Activated T-helper 17 cell treated with anti-CD3 and anti-CD28 coated beads, Interleukin-2, amount 50 U/mL, for 72 hours (primary cell): Measurements from ENCODE around the gene REV3L. TPM values are rescaled to one million over a fixed set of nuclear protein-coding genes. Genes with fewer than 3 reads are reported as not detected.
"Not testable (repeated sequence)": the region's sequence is repeated elsewhere in the genome, so short reads cannot be mapped to it uniquely, and the experiment has no call there.

Source experiments
- ATAC-seq: fragments of 150-1000 bp; cut with Tn5 transposase; replicated peaks from 2 replicates; pipeline ENCODE4 v1.10.0; 2021; ENCODE audit warnings: mild to moderate bottlenecking, moderate library complexity
- H3K27ac Mint-ChIP-seq: one replicate; pipeline ENCODE4 v1.8.0; 2022; ENCODE audit warnings: mixed read lengths
- H3K27me3 Mint-ChIP-seq: one replicate; pipeline ENCODE4 v1.8.0; 2022; ENCODE audit warnings: mixed read lengths
- H3K36me3 Mint-ChIP-seq: one replicate; pipeline ENCODE4 v1.8.0; 2022; ENCODE audit warnings: low read depth, mild to moderate bottlenecking, mixed read lengths
- H3K4me1 Mint-ChIP-seq: one replicate; pipeline ENCODE4 v1.8.0; 2022; ENCODE audit warnings: mixed read lengths
- H3K4me3 Mint-ChIP-seq: one replicate; pipeline ENCODE4 v1.8.0; 2022; ENCODE audit warnings: mild to moderate bottlenecking, mixed read lengths
- H3K9me3 Mint-ChIP-seq: one replicate; pipeline ENCODE4 v1.8.0; 2022; ENCODE audit warnings: mixed read lengths
- total RNA-seq, 2 donors: library from RNA; stranded (reverse); gene quantifications; one replicate each; pipeline ENCODE4 v1.2.3, GENCODE V29; 2022

The REV3L gene
- total RNA-seq, 2 donors from 2014 or later = 20.7 to 23.7 TPM

DNA sequence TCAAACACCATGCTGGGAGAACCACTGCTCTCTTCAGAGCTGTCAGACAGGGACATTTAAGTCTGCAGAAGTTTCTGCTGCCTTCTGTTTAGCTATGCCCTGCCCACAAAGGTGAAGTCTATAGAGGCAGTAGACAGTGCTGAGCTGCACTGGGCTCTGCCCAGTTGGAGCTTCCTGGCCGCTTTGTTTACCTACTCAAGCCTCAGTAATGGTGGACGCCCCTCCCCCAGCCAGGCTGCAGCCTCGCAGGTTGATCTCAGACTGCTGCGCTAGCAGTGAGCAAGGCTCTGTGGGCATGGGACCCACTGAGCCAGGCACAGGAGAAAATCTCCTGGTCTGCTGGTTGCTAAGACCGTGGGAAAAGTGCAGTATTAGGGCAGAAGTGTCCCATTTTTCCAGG lies 24.2 kb upstream of the REV3L start:
- H3K27ac Mint-ChIP-seq, H3K4me1 Mint-ChIP-seq, H3K9me3 Mint-ChIP-seq, ATAC-seq, H3K36me3 Mint-ChIP-seq, H3K27me3 Mint-ChIP-seq, H3K4me3 Mint-ChIP-seq: not testable (repeated sequence)

DNA sequence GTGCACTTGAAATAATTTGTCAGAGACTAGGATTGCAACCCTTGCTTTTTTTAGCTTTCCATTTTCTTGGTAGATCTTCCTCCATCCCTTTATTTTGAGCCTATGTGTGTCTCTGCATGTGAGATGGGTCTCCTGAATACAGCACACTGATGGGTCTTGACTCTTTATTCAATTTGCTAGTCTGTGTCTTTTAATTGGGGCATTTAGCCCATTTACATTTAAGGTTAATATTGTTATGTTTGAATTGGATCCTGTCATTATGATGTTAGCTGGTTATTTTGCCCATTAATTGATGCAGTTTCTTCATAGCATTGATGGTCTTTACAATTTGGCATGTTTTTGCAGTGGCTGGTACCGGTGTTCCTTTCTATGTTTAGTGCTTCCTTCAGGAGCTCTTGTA lies 22.5 kb upstream of the REV3L start:
- H3K4me1 Mint-ChIP-seq, H3K36me3 Mint-ChIP-seq, H3K9me3 Mint-ChIP-seq, ATAC-seq, H3K27ac Mint-ChIP-seq, H3K27me3 Mint-ChIP-seq, H3K4me3 Mint-ChIP-seq: not testable (repeated sequence)

DNA sequence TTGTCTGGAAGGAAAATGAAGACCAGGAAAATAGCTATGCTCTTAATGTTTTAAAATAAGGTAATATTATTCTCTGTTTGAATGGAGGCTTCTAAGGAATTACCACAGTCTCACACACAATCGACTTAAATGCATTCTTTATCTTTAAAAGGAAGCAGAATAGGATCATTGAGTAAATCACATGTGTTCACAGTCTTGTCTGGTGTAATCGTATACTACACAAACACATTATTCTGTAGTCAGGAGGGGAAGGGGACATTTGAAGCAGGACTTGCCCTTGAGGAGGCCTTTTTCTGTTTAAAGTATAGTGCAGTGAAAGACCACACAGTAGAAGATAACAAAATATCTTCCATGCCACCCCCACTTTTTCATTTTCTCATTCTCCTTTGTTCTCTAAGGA lies 20.6 kb upstream of the REV3L start:
- Mint-ChIP-seq H3K36me3 (peaks cover 15% of the 10 kb centered on the region), H3K27ac (no peak overlapping the region), H3K9me3 (no peaks in the 10 kb centered on the region), H3K4me1 (no peaks in the 10 kb centered on the region), H3K27me3 (no peaks in the 10 kb centered on the region), H3K4me3 (no peak overlapping the region)
- no peak for ATAC-seq

DNA sequence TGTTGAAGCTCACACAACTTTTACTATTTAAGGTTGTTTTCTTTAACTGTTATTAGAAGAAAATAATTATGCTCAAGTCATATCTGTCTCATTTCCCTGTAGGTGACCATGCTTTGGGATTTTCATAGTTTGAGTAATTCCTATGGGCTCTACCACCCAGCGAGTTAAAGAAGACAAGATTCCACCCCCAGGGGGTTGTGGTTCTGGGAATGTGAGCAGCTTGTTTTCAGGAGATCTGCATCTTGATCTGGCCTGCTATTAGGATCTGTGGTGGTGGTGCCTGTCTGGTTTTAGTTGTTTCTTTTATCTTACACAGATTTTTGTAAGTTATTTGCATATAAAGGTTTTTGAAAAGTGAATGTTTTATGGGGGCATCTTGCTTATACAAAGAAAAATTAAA lies 20.2 kb upstream of the REV3L start:
- H3K4me1 Mint-ChIP-seq = no peaks in the 10 kb centered on the region
- no peak for ATAC-seq
- no peaks in the 10 kb centered on the region for H3K9me3 Mint-ChIP-seq
- peaks cover 15% of the 10 kb centered on the region for H3K36me3 Mint-ChIP-seq
- H3K27ac Mint-ChIP-seq = no peak overlapping the region
- no peaks in the 10 kb centered on the region for H3K27me3 Mint-ChIP-seq
- H3K4me3 Mint-ChIP-seq = no peak overlapping the region

DNA sequence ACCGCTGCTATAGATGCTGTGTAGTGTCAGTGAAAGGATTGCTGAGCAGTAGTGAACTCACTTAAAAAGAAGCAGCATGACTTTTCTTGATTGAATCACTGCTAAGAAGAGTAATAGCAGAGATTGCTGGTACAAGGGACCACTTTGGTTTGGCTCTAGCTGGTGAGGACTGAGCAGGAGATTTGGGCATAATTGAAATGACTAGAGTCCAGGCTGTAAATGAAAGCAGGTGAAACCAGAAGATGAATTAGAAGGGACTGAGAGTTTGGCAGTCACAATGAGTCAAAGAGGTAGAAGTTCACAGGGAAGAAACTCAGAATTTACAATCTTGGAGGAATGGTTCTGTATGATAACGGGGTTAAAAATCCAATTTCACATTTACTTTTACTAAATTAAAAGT lies 19.1 kb upstream of the REV3L start:
- ATAC-seq = peak; percentile 57
- Mint-ChIP-seq H3K27me3 (no peaks in the 10 kb centered on the region), H3K9me3 (no peaks in the 10 kb centered on the region), H3K36me3 (peaks cover 15% of the 10 kb centered on the region), H3K27ac (no peak overlapping the region), H3K4me3 (no peak overlapping the region), H3K4me1 (no peaks in the 10 kb centered on the region)

DNA sequence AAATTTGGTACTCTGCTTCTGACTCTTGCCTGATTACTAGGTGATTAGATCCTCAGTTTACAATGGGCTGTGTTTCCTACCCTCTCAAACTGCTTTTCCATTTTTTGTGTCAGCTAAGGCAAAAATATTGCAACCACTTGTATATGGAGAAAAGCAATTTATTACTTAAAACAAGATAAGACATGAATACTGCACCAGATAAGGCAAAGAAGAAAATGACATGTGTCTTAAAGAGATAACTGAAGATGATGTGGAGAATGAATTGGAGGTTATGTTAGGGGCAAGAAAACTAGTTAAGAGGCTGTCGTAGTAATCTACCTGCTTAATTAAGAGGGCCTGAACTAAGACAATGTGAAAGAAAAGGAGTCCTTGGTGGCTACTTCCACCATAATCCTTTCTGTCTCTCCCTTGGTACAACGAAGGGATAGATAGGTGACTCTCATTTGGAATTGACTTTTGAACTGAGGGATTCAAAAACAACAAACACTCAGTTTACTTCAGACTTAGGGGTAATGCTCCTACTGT lies 16.3 kb upstream of the REV3L start:
- H3K9me3 Mint-ChIP-seq = no peaks in the 10 kb centered on the region
- no peak for ATAC-seq
- no peaks in the 10 kb centered on the region for H3K27me3 Mint-ChIP-seq
- H3K36me3 Mint-ChIP-seq = peaks cover 15% of the 10 kb centered on the region
- no peaks in the 10 kb centered on the region for H3K4me1 Mint-ChIP-seq
- H3K27ac Mint-ChIP-seq = no peak overlapping the region
- no peak overlapping the region for H3K4me3 Mint-ChIP-seq

DNA sequence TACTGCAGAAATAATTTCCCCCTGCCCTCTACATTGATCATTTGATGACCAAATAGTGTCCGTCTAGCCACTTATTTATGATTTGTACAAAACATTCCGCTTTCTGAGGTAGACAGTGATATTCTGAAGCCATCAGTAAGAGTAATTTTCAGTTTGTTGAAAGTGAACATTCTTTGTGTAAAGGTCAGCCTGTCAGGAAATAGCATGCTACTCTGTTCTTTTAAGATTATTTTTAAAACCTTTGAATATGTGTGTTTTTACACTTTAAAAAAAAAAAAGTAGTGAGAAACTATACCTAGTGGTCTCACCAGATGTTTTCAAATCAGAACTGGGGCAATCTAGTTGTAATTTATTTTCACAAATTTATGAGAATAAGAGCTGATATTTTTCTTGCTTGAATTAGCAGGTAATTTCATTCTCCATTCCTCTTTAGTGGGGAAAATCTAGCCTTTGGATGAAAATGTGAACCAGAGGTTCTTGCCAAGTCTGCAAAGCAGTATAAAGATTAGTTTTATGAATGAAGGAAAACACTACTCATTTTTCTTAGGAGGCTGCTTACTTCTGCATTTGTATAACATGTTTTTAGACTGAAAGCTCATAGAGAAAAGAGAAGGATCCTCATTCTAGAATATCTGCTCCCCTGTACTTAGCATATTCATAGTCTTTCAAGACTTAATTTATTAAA lies 12.1 kb upstream of the REV3L start:
- Mint-ChIP-seq H3K27me3 (no peaks in the 10 kb centered on the region), H3K27ac (no peak overlapping the region), H3K4me3 (no peak overlapping the region), H3K36me3 (peaks cover 9% of the 10 kb centered on the region), H3K4me1 (no peaks in the 10 kb centered on the region), H3K9me3 (no peaks in the 10 kb centered on the region)
- no peak for ATAC-seq

DNA sequence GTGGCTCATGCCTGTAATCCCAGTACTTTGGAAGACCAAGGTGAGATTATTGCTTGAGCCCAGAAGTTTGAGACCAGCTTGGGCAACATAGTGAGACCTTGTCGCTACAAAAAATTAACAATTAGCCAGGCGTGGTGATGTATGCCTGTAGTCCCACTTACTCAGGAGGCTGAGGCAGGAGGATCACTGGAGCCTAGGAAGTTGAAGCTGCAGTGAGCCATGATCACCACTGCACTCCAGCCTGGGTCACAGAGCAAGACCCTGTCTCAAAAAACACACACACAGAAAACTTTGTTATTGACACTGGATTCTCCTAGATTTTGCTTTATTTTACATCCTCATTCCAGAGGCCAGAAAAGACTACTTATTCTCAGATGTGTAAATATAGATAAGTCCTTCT lies 9.5 kb upstream of the REV3L start:
- Mint-ChIP-seq H3K27me3 (no peaks in the 10 kb centered on the region), H3K27ac (no peak overlapping the region), H3K4me3 (no peak overlapping the region), H3K9me3 (no peaks in the 10 kb centered on the region), H3K36me3 (peaks cover 17% of the 10 kb centered on the region), H3K4me1 (peaks cover 11% of the 10 kb centered on the region)
- ATAC-seq = no peak

DNA sequence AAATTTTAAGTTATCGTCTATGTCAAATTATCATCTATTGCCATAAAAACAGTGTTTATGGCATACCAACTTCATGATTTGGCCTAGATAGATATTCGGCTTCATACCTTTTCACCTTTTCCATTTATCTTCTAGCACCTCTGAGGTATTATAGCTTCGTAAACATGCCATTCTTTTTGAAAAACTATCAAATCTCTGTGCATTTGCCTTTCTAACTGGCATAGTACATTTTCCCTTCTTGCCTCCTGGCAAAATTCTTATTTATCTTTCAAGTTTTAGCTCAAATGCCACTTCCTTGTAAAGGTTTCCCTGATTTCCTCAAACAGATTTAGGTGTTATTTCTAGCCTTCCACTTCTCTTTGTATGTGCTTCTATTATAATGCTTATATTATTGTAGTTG lies 7.0 kb upstream of the REV3L start:
- H3K4me1 Mint-ChIP-seq = peaks cover 28% of the 10 kb centered on the region

DNA sequence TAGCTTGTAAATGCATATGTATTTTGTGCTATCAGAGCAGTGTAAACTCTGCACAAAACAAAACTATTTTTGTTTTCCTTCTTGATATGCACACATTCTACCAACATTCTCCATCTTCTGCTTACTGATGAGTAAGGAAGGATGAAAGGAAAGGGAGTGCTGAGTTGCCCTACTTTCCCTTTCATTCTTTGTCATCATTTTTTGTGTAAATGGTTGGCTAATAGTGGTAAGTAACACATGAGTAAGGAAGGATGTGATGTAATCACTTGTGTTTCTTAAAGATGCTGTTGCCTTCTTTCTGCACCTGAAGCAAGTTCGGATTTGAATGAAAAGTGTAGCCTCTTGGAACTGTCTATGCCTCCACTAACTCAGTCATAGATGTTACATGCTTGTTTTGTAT lies 4.6 kb upstream of the REV3L start:
- Mint-ChIP-seq H3K36me3 (peaks cover 47% of the 10 kb centered on the region), H3K27ac (peak overlapping the region; percentile 82), H3K4me1 (peaks cover 28% of the 10 kb centered on the region), H3K4me3 (peak overlapping the region; percentile 100), H3K27me3 (no peaks in the 10 kb centered on the region), H3K9me3 (no peaks in the 10 kb centered on the region)
- peak; percentile 53 for ATAC-seq

More for the DNA sequence above, 7.0 kb upstream of the REV3L start:
- no peak for ATAC-seq
- H3K4me3 Mint-ChIP-seq = no peak overlapping the region
- H3K9me3 Mint-ChIP-seq = no peaks in the 10 kb centered on the region
- H3K27ac Mint-ChIP-seq = no peak overlapping the region
- H3K27me3 Mint-ChIP-seq = no peaks in the 10 kb centered on the region
- H3K36me3 Mint-ChIP-seq = peaks cover 37% of the 10 kb centered on the region

DNA sequence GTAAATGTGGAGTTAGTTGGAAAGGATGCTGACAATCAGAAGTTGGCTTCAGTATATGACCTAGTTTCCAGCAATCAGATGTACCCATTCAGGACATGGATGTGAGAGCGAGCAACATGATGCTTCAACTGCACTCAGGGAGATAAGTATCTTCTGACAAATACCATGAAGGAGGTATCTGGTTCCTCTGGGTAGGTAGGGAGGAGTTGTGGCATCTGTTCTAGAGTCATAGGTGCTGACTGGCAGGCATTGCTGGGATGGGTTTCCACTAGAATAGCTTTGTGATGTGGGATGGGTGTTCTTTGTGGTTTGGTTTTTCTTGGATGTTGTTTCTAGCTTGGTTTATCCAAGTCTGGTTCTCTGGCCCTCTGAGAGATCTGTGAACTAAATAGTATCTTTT lies 3.9 kb upstream of the REV3L start:
- Mint-ChIP-seq H3K27me3 (no peaks in the 10 kb centered on the region), H3K4me3 (peak overlapping the region; percentile 100), H3K4me1 (peaks cover 28% of the 10 kb centered on the region), H3K27ac (peak overlapping the region; percentile 82), H3K9me3 (no peaks in the 10 kb centered on the region), H3K36me3 (peaks cover 47% of the 10 kb centered on the region)
- peak; percentile 43 for ATAC-seq

DNA sequence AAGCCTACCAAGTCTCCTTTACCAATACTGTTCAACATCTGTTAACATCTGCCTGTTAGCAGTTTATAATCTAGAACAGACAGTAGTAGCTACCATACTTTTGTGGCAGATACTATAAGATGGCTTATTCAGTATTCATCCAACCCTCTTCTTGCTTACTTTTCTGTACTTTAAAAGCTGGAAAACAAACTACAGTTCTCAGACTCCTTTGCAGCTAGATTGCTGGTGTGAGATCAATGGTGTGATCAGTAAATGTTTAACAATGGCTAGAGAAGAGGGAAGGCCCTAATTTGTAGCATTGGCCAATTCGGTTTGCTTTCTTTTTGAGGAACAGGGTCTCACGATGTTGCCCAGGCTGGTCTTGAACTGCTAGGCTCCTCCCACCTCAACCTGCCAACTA lies 3.5 kb upstream of the REV3L start:
- H3K27me3 Mint-ChIP-seq = no peaks in the 10 kb centered on the region
- peaks cover 47% of the 10 kb centered on the region for H3K36me3 Mint-ChIP-seq
- H3K9me3 Mint-ChIP-seq = no peaks in the 10 kb centered on the region
- peak overlapping the region; percentile 82 for H3K27ac Mint-ChIP-seq
- H3K4me3 Mint-ChIP-seq = peak overlapping the region; percentile 100
- H3K4me1 Mint-ChIP-seq = peaks cover 33% of the 10 kb centered on the region
- no peak for ATAC-seq

DNA sequence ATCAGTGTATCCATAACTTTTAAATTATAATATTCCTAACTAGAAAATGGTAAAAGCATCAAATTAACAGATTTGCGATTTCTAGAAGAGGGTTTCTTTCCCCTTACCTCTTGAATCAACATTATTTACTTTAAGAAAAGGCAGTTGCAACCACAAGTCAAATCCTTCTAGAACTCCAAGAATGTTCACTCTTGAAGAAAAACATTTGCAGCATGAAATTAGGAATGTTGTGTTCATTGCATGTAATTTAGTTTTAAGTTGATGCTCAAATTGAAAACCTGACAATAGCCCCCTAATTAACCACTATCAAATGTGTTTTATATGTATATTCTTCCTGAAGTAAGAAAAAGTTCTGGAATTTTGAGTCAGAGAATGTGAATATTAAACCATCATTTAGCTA lies 2.3 kb upstream of the REV3L start:
- H3K4me3 Mint-ChIP-seq = peak overlapping the region; percentile 100
- H3K27ac Mint-ChIP-seq = peak overlapping the region; percentile 82

DNA sequence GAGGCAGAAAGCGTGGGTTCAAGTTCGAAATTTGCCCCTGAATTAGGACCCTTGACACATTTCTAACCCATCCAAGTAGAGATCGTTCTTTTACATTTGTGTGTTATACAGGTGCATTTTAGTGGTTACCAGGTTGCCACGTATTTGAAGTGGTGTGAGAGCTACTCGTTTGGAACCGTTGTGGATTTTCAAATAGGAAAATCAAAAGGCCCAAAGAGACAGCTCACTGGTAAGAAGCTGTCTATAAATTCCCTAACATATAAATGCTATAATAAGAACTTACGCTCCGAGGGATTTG lies 1.6 kb upstream of the REV3L start:
- no peaks in the 10 kb centered on the region for H3K9me3 Mint-ChIP-seq
- H3K27me3 Mint-ChIP-seq = no peaks in the 10 kb centered on the region
- H3K36me3 Mint-ChIP-seq = peaks cover 42% of the 10 kb centered on the region
- peaks cover 40% of the 10 kb centered on the region for H3K4me1 Mint-ChIP-seq
- peak overlapping the region; percentile 99 for H3K27ac Mint-ChIP-seq
- peak overlapping the region; percentile 100 for H3K4me3 Mint-ChIP-seq
- no peak for ATAC-seq

More for the DNA sequence above, 2.3 kb upstream of the REV3L start:
- Mint-ChIP-seq H3K4me1 (peaks cover 40% of the 10 kb centered on the region), H3K9me3 (no peaks in the 10 kb centered on the region), H3K36me3 (peaks cover 42% of the 10 kb centered on the region), H3K27me3 (no peaks in the 10 kb centered on the region)
- ATAC-seq = no peak

DNA sequence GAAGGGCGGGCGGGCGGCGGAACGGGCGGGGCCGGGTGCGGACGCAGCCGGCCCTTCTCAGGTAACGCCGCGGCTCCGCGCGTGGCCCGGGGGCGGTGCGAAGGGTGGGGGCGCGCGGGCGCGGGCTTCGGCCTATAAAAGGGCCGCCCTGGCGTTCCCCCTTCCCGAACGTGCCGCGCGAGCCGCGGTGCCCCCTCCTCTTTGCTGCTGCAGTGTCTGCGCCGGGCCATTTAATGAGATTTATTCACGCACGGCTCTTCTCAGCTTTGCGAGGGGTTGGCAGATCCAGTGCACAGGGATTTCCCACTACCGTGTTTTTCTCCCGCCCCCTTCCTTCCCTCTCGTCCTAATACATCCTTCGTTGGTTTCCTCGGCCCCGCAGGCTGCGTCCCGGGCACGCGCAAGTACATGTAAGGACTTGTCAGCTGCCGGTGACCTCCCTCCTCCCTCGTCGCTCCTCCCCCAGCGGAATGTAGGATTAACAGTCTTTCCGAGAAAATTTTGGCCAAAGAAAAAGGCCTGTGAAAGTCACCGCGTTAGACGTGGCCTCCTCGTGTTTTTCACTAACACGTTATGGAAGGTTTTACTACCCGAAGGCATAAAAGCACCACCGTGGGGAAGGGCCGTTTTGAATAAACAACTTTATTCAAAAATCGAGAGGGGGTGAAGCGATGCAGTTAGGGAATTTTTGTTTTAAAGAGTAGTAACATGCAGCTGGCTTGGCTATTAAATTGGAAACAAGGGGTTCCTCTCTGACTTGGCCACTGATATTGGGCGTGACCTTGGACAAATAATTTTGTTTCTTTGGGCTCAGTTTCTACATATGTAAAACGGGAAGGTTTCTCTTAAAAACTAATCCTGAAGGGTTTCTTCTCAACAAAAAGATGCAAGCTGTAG lies 966 bp upstream of the REV3L start:
- Mint-ChIP-seq H3K9me3 (no peaks in the 10 kb centered on the region), H3K4me1 (peaks cover 40% of the 10 kb centered on the region), H3K36me3 (peaks cover 42% of the 10 kb centered on the region), H3K4me3 (peak overlapping the region; percentile 100), H3K27ac (peak overlapping the region; percentile 99), H3K27me3 (no peaks in the 10 kb centered on the region)
- ATAC-seq = peak; percentile 59
